Measurements from ENCODE around the gene ZNRD2. TPM values are rescaled to one million over a fixed set of nuclear protein-coding genes. Genes with fewer than 3 reads are reported as not detected.
"Not testable (repeated sequence)": the region's sequence is repeated elsewhere in the genome, so short reads cannot be mapped to it uniquely, and the experiment has no call there.

Gene ZNRD2
- total RNA-seq, 1 experiment from 2014 or later, result 61.2 TPM

GRCh38 chr11:65563601-65564000 is 6.7 kb upstream of the ZNRD2 start:
- H3K36me3 ChIP-seq (ENCODE audit: control insufficient read depth, insufficient read depth, low read length), result no peaks in the 10 kb centered on the region
- in situ Hi-C loops (cut with HindIII; ENCODE audit: low pct_unique_long_range_greater_than_20kb, low sequenced_read_pairs) (no loop called here), intact Hi-C loops (cut with micrococcal nuclease; ENCODE audit: unreplicated experiment) (no loop called here)
- no TSS peak for BruUV-seq (replicated peaks)
- H3K9me3 ChIP-seq (ENCODE audit: control insufficient read depth, insufficient read depth, low read depth, low read length), result no peaks in the 10 kb centered on the region
- no peak overlapping the region for H3K27ac ChIP-seq (ENCODE audit: low read length)
- no peaks in the 10 kb centered on the region for H3K27me3 ChIP-seq (ENCODE audit: control insufficient read depth, insufficient read depth, low read length)
- H3K4me1 ChIP-seq (ENCODE audit: control insufficient read depth, insufficient read depth, low read length), result peaks cover 27% of the 10 kb centered on the region
- POLR2A ChIA-PET, result interaction anchor here (0.6 kb wide), 1 partner anchor 47 kb away, joined by 9 read pairs; no protein-coding TSS in a partner anchor
- CTCF ChIA-PET, result interaction anchor here (0.6 to 0.7 kb wide), 2 partner anchors 181 to 190 kb away, joined by 4 to 9 read pairs; no protein-coding TSS in a partner anchor
- H3K4me3 ChIP-seq (ENCODE audit: low read depth in 2 of 2, low read length in 2 of 2), result no peak overlapping the region
- TF ChIP-seq, protein P1, sequence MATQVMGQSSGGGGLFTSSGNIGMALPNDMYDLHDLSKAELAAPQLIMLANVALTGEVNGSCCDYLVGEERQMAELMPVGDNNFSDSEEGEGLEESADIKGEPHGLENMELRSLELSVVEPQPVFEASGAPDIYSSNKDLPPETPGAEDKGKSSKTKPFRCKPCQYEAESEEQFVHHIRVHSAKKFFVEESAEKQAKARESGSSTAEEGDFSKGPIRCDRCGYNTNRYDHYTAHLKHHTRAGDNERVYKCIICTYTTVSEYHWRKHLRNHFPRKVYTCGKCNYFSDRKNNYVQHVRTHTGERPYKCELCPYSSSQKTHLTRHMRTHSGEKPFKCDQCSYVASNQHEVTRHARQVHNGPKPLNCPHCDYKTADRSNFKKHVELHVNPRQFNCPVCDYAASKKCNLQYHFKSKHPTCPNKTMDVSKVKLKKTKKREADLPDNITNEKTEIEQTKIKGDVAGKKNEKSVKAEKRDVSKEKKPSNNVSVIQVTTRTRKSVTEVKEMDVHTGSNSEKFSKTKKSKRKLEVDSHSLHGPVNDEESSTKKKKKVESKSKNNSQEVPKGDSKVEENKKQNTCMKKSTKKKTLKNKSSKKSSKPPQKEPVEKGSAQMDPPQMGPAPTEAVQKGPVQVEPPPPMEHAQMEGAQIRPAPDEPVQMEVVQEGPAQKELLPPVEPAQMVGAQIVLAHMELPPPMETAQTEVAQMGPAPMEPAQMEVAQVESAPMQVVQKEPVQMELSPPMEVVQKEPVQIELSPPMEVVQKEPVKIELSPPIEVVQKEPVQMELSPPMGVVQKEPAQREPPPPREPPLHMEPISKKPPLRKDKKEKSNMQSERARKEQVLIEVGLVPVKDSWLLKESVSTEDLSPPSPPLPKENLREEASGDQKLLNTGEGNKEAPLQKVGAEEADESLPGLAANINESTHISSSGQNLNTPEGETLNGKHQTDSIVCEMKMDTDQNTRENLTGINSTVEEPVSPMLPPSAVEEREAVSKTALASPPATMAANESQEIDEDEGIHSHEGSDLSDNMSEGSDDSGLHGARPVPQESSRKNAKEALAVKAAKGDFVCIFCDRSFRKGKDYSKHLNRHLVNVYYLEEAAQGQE (IDR thresholded peaks at IDR 0.05; ENCODE audit: insufficient read depth in 1 of 2, low read depth in 2 of 2, low read length in 1 of 2), result no peak
- TF ChIP-seq SIN3A (IDR thresholded peaks at IDR 0.05; ENCODE audit: borderline replicate concordance, insufficient read depth, low read depth, low read length), result no peak
- no peak for TF ChIP-seq CTCF (IDR thresholded peaks at IDR 0.05)
- TF ChIP-seq TCF7L2 (IDR thresholded peaks at IDR 0.05; ENCODE audit: low read depth, low read length), result no peak
- TF ChIP-seq POLR2AphosphoS5 (IDR thresholded peaks at IDR 0.05; ENCODE audit: low read depth, low read length), result no peak
- ATAC-seq, result no peak
- DNase-seq (ENCODE audit: low read depth, low spot score), result no peak

DNA sequence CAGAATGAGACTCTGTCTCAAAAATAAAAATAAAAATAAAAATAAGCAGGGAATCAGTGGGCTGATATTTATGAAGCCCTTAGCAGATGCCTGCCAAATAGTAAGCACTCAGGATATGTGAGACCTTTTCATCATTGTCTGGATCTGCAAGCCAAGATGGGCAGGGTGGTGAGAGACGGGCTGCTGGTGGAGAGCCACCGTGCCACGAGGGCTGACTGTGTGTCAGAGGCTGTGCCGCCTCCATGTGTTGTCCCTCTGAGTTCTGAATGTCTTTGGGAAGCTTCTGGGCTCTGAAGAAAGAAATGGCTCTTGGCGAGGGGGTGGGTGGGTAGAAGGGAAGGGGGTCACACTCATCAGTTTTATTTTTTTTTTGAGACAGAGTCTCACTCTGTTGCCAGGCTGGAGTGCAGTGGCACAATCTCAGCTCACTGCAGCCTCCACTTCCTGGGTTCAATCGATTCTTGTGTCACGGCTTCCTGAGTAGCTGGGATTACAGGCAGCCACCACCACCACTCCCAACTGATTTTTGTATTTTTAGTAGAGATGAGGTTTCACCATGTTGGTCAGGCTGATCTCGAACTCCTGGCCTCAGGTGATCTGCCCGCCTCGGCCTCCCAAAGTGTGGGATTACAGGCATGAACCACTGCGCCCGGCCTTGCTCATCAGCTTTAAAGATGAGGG is 5.3 kb upstream of the ZNRD2 start:
- H3K27me3 ChIP-seq (ENCODE audit: control insufficient read depth, insufficient read depth, low read length); DNase-seq (ENCODE audit: low read depth, low spot score); H3K36me3 ChIP-seq (ENCODE audit: control insufficient read depth, insufficient read depth, low read length); in situ Hi-C loops (cut with HindIII; ENCODE audit: low pct_unique_long_range_greater_than_20kb, low sequenced_read_pairs); H3K27ac ChIP-seq (ENCODE audit: low read length); ATAC-seq; H3K4me3 ChIP-seq (ENCODE audit: low read depth in 2 of 2, low read length in 2 of 2); H3K9me3 ChIP-seq (ENCODE audit: control insufficient read depth, insufficient read depth, low read depth, low read length); BruUV-seq (replicated peaks); intact Hi-C loops (cut with micrococcal nuclease; ENCODE audit: unreplicated experiment): not testable (repeated sequence)
- POLR2A ChIA-PET, result interaction anchor here (0.7 kb wide), 2 partner anchors 8 to 66 kb away, joined by 3 to 7 read pairs; partner anchors contain the start of gene MALAT1
- CTCF ChIA-PET, result interaction anchor here (0.7 kb wide), 1 partner anchor 13 kb away, joined by 4 read pairs; no protein-coding TSS in a partner anchor
- H3K4me1 ChIP-seq (ENCODE audit: control insufficient read depth, insufficient read depth, low read length), result peaks cover 13% of the 10 kb centered on the region
